A673 (cell line): ENCODE measurements around the gene KCNB1.

Experiments
- EZH2 ChIP-seq: fragments of 200-600 bp; sonication (generic); IDR thresholded peaks from 2 replicates; pipeline ENCODE4 v1.6.1; 2017; ENCODE audit warnings: borderline replicate concordance, low read depth, mild to moderate bottlenecking, mixed read lengths, antibody characterized with exemption, low read length; ENCODE audit not compliant: poor library complexity, severe bottlenecking
- TF ChIP-seq, protein P1 (sequence below): fragments of 300-800, 200-600 bp; sonication (generic); conservative IDR thresholded peaks from 2 replicates; pipeline ENCODE4 v1.5.1; 2017; ENCODE audit warnings: low read depth, mild to moderate bottlenecking, antibody characterized with exemption, low read length, moderate library complexity, mixed read lengths

DNA sequence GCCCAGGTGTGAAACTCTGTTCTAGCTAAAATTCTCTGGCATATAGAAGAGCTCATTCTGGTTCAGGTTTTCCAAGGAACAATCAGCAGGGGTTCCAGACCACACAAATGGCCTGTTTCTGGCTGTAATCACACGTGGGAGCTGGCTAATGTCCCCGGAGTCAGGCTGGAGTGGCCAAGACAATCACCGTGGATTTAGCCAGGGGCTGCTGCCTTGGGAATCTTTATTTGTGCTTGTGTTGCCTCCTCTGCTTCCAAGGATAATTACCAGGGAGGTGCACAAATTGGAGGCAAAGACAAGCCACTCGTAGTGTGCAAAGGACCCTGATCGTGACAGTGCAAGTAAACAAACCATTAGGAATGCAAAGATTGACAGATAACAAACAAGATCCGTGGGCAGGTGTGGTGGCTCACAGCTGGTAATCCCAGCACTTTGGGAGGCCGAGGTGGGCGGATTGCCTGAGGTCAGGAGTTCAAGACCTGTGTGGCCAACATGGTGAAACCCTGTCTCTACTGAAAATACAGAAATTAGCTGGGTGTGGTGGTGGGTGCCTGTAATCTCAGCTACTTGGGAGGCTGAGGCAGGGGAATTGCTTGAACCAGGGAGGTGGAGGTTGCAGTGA lies 77.3 kb downstream of the KCNB1 start:
- TF ChIP-seq, protein P1, sequence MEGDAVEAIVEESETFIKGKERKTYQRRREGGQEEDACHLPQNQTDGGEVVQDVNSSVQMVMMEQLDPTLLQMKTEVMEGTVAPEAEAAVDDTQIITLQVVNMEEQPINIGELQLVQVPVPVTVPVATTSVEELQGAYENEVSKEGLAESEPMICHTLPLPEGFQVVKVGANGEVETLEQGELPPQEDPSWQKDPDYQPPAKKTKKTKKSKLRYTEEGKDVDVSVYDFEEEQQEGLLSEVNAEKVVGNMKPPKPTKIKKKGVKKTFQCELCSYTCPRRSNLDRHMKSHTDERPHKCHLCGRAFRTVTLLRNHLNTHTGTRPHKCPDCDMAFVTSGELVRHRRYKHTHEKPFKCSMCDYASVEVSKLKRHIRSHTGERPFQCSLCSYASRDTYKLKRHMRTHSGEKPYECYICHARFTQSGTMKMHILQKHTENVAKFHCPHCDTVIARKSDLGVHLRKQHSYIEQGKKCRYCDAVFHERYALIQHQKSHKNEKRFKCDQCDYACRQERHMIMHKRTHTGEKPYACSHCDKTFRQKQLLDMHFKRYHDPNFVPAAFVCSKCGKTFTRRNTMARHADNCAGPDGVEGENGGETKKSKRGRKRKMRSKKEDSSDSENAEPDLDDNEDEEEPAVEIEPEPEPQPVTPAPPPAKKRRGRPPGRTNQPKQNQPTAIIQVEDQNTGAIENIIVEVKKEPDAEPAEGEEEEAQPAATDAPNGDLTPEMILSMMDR = no peak
- no peak for TF ChIP-seq EZH2
